ENCODE data around the gene AP2B1.
A peak's percentile ranks its signal among the peaks of the same experiment; 100 is the strongest.
"Not testable (repeated sequence)": the region's sequence is repeated elsewhere in the genome, so short reads cannot be mapped to it uniquely, and the experiment has no call there.

Gene AP2B1

GRCh38 chr17:35750526-35751395 is 163.6 kb downstream of the AP2B1 start:
- no peak for DNase-seq

GRCh38 chr17:35751541-35751940 is 164.4 kb downstream of the AP2B1 start:
- not testable (repeated sequence) for DNase-seq

- no peak for DNase-seq
Measured at GRCh38 chr17:35752471-35752870, 165.3 kb downstream of the AP2B1 start.

DNA sequence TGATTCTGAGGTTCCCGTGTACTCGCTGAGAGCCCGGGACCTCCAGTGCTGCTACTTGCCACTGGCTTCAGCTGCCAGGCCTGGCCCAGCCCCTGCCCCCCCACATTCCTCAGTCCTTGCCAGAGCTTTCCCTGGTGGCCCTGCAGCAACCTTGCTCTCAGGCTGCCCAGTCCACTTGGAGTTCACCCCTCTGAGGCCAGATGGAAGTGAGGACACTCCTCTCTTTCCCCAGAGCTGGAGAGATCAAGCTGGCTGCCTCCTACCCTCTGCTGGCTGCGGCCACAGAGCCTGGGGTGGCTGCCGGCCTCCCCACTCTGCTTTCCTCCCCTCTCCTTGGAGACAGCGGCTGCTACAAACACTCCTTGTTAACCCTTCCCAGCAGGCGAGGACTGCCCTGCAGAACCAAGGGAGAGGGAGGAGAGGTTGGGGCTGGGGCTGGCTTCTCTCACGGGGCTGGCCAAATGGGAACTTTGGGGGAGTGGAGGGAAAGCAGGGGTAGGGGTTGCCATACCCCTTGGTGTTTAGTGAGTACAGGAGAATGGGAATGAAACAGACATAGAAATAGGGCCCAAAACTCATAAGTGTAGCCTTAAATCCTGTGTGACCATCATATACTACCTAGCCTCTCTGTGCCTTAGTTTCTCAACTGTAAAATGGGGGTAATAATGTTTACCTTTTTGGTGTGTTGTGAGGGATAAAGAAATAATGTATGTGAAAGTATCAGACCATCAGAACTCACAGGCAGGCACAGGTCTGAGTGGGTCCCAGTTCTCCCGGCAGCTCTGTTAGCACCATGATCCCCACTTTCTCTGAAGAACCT is 166.0 kb downstream of the AP2B1 start, which contains the start of gene GAS2L2:
Gene GAS2L2, minus strand, starts transcription at position 295 of the 820 bp plus-strand sequence. CDS start 389 bp downstream, outside the sequence.
- DNase-seq = no peak

GRCh38 chr17:35757243-35757642 is 170.1 kb downstream of the AP2B1 start:
- no peak for DNase-seq

DNA sequence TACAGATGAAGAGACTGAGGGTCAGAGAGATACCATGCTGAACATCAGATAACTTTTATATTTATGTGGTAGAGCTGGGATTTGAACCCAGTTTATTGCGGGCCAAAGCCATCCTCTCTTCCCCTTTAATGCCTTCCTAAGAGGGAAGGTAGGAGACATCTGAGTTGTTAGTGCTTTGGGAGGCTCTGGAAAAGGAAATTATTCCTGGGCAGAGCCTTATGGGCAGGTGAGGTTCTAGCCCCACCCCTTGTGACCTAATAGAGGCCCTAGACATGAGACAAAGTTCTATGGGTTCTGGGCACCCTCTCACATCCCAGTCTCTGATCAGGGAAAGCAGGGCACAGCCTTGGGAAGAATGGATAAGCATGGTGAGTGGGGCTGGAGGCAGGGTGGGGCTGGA is 173.5 kb downstream of the AP2B1 start, which contains the start of gene C17orf50:
Gene C17orf50, plus strand, starts transcription at position 301 of the 400 bp plus-strand sequence. Its CDS starts 55 bp downstream, at position 356.
- DNase-seq = no peak

- no peak for DNase-seq
Measured at GRCh38 chr17:35761601-35762000, 174.5 kb downstream of the AP2B1 start.

DNA sequence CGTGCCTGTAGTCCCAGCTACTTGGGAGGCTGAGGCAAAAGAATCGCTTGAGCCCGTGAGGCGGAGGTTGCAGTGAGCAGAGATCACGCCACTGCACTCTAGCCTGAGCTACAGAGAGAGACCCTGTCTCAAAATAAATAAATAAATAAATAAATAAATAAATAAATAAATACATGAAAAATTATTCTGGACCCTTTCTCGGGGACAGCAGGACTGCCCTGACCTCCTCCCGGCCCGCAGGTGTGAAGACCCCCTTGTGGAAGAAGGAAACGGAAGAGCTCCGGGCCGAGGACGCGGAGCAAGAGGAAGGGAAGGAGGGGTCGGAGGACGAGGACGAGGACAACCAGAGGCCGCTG is 176.6 kb downstream of the AP2B1 start:
- DNase-seq = no peak

DNA sequence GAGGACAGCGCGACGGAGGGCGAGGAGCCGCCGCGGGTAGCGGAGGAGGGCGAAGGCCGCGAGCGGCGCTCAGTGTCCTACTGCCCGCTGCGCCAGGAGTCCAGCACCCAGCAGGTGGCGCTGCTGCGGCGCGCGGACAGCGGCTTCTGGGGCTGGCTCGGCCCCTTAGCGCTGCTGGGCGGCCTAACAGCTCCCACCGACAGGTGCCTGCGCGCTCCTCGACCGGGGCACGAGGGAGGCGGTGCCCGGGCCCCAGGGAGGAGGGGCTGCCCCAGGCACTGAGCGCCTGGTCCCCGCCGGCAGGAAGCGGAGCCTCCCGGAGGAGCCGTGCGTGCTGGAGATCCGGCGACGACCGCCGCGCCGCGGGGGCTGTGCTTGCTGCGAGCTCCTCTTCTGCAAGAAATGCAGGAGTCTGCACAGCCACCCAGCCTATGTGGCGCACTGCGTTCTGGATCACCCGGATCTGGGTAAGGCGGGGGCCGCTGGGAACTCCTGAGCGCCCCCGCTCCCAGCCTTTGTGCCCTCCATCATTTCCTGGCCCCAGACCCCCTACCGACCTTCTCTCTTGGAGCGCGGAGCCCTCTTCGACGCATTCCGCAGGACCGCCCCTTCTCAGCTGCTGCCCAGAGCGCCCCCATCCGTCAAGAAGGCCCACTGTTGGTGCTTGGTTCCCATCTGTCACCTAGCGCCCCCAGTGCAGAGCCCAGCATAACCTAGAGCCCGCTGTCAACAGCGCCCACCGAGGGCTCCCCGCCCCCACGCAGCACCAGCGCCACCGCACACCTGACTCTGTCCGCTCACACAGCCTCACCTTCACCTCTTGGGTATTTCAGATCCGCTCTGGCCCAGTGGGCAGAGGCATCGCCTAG is 177.2 kb downstream of the AP2B1 start:
- DNase-seq = peak; percentile 91

- DNase-seq = no peak
Measured at GRCh38 chr17:35765086-35765710, 178.1 kb downstream of the AP2B1 start.

GRCh38 chr17:35765756-35766488 is 178.8 kb downstream of the AP2B1 start:
- DNase-seq = no peak

- no peak for DNase-seq
Measured at GRCh38 chr17:35766489-35766877, 179.4 kb downstream of the AP2B1 start.

GRCh38 chr17:35766903-35767510 is 179.9 kb downstream of the AP2B1 start:
- peak; percentile 29 for DNase-seq

DNA sequence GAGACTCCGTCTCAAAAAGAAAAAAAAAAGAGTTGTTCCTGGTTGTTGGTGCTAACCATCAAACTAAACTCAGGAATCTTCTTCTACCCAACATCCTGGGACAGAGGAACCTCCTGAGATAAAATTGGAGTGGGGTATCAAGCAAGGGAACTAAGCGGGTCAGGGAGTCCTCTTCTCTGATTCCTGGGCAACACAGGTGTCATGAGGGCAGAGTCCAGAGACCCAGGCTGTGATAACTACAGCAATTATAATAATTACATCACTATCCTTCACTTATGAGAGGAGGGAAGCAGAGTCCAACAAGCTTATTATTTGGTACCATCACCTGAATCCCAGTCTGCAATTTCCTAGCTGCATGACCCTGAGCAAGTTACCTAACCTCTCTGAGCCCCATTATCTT is 181.7 kb downstream of the AP2B1 start:
- no peak for DNase-seq

DNA sequence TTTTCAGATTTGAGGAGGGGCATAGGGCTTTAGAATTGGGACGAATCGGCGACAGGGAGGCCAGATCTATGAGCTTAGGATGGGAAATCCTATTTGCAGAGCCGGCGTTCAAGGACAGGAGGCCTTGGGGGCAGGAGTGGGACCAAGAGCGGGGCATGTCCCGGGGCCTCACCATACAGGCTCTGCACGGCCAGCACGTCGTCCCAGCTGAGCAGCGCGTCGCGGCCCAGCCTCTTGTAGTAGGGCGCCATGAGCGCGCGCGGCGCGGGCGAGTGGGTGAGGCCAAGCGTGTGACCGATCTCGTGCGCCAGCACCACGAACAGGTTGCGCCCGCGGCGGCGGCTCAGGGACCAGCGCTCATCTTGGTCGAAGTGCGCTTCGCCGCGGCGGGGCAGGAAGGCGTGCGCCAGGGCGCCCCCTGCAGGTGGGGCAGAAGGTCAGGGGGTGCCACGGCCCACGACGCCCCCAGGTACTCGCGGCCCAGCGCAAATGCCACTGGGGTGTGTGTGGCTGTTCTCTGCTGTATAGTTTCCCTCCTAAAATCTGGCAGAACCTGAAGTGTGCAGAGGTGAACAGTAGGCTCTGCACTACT is 182.9 kb downstream of the AP2B1 start:
- DNase-seq = no peak

DNA sequence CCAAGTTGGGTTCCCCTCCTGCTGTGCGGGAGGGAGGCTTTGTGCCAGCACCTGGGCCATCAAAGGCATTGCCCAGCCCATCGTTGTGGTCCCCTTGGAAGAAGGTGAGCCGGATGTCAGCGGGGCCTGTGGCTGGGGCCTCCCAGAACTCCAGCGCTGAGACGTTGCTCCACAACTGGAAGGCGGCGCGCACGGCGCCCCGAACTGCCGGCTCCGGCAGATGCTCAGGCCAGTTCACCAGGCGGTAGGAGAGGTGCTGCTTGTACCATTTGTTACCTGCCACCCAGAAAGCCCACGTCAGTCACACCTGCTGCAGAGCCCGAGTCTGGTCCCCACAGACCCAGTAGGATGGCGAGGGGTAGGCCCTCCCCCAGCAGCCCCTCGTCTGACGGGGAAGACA is 186.0 kb downstream of the AP2B1 start:
- DNase-seq = no peak

GRCh38 chr17:35773679-35774425 is 186.7 kb downstream of the AP2B1 start:
- DNase-seq = no peak

DNA sequence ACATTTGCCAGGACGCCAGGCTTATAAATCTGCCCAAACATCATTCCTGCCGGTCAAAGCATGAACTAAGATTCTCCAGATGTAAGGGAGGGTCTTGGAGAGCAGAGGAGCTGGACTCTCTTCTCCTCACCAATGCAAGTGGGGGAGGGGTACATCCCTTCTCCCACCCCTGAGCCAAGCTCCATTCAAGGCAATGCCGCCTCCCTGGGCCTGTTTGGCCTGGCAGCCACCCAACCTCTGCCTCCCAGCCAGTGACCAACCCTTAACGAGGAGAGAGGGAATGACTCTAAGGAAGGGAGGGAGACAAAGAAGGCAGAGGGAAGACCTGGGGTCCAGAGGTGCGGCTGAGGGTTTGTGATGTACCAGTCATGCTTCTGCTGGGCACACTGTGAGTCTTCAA is 187.4 kb downstream of the AP2B1 start:
- DNase-seq = no peak

GRCh38 chr17:35775039-35775438 is 187.9 kb downstream of the AP2B1 start:
- no peak for DNase-seq

GRCh38 chr17:35775583-35775982 is 188.5 kb downstream of the AP2B1 start:
- DNase-seq = no peak
